NCI-H2107 treated with DMSO at 0.1 percent for 48 hours (cell line): Measurements from ENCODE around the gene ERCC2.
"Not testable (repeated sequence)": the region's sequence is repeated elsewhere in the genome, so short reads cannot be mapped to it uniquely, and the experiment has no call there.

Experiments
- DNase-seq: peaks from one replicate; lab custom pipeline; 2025; ENCODE audit not compliant: unreplicated experiment; lab: John Stamatoyannopoulos, UW

ERCC2 gene

DNA sequence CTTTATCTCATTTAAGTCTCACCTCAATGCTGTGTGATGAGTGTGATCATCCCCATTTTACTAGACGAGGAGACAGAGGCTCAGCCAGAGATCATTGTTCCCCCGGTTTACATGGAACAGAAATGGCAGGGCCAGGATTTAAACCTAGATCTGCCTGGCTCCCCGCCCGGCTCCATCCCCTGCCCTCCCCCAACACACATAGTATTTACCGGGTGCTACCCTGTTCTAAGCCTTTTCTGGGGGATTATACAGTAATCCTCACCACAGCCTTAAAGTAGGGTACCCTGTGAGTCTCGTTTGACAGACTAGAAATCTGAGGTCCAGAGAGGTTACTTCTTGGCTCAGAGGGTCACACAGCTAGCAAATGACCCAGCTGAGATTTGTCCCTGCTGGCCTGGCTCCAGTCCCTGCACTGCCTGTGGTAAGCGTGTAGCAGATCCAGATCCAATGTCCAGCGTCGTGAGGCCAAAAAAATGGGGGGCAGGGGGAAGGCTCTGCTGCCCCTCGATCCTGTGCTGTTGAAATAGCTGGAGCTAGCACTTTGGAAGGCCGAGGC is 33.6 kb downstream of the ERCC2 start:
- DNase-seq: no peak

DNA sequence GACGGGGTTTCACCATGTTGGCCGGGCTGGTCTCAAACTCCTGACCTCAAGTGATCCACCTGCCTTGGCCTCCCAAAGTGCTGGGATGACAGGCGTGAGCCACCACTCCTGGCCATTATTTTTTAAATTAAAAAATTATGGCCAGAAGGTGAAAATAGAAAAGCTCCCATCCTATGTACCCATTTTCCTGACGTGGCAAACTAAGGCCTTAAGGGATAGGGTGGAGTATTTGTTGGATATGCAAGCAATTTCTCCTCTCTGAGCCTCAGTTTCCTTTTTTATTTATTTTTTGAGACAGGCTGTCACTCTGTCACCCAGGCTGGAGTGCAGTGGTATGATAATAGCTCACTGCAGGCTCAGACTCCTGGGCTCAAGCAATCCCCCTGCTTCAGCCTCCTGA is 35.5 kb downstream of the ERCC2 start:
- not testable (repeated sequence) for DNase-seq

DNA sequence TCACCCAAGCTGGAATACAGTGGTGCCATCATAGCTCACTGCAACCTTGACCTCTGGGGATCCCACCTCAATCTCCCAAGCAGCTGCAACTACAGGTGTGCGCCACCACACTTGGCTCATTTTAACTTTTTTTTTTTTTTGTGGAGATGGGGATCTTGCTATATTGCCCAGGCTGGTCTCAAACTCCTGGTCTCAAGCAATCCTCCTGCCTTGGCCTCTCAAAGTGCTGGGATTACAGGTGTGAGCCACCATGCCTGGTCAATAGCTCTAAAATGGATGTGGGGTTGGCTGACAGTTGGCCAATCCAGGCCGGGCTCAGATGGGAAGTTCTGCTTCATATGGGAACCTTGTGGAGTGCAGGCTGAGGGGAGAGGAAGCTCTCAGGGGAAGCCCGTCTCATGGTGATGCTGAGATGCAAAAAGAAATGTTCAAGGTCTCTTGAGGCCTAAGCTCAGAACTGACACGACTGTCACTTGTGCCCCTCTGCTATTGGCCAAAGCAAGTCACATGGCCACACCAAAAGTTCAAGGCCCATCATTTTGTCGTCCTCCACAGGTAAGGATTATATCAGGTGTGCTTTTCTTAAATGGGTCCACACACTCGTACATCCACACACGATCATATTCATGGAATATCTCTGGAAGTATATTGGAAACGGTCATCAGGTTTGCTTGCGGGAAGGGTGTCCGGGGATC is 36.6 kb downstream of the ERCC2 start:
- DNase-seq: no peak

DNA sequence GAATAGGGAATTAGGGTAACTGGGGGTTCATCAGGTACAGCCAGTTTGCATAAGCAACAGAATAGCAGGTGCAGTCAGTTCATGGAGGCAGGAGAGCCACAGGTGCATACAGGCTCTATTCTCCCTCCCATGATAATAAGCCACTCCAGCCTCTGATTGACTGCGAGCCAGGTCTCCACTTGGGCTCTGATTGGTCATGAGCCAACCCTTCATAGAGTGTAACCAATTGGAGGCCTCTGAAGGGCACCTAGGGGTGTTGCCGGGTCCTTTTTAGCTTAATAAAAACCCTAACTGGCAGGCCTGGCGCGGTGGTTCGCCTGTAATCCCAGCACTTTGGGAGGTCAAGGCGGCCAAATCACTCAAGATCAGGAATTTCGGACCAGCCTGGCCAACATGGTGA is 39.0 kb downstream of the ERCC2 start:
- DNase-seq: peak; percentile 70

DNA sequence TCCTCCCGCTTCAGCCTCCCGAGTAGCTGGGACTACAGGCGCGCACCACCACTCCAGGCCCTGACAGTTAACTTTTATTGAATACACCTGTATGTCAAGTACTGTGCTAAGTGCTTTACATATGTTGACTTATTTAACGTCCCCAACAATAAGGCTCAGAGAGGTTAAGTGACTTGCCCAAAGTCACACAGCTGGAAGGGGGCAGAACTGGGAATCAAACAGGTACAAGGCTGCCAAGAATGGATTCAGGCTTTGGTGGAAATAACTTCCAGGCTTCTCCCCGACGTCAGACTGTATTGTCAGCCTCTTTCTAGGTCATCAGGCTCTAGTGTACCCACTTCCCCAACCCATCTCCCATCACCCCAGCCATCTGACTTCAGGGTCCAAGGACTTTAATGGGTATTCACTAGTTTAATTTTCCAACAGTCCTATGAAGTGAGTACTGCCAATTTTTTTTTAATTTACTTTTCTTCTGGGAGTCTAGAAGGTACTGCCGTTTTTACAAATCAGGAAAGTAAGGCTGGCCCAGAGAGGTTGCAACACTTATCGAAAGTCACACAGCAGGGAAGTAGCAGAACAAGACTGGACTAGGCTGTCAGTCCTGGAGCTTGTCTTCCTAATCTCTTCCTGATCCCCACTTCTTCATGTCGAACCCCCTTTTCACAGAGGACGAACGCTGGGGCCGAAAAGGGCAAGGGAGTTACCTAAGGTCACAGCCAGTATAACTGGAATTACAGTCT is 42.8 kb downstream of the ERCC2 start:
- no peak for DNase-seq

DNA sequence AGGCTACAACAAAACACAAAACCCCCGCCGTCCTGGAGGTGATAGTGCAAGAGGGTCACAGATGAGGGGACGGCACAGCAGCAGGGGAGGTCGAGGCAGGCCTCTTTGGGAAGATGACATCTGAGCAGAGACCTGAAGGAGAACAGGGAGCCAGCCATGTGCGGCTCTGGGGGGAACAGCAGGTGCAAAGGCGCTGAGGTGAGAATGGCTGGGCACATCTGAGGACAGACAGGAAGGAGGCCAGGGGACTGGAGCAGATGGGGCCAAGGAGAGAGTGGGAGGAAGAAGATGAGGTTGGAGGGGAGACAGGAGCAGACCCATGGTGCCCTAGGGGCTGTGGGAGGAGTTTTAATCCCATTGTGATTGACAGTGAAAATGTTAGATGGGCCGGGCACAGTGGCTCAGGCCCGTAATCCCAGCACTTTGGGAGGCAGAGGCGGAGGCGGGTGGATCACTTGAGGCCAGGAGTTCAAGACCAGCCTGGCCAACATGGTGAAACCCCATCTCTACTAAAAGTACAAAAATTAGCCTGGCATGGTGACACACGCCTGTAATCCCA is 45.9 kb downstream of the ERCC2 start:
- no peak for DNase-seq

DNA sequence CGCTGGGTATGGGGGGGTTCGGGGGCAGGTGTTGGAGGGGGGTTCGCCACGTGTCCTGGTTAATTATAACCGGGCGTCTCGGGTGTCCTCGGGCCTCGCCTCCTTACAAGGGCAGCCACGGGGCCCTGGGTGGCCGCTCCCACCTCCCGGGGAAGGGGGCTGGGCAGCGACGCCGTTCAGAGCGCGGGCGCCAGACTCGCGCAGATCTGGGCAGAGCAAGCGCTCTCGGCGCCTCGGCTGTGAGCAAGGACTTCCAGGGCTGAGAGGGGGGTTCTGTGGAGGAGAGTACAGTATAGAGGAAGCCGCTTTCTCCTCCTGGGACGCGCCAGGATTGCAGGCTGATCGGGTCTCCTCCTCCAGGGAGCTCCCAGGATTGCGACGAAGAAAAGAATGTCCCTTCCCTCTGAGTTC is 46.7 kb downstream of the ERCC2 start:
- no peak for DNase-seq

DNA sequence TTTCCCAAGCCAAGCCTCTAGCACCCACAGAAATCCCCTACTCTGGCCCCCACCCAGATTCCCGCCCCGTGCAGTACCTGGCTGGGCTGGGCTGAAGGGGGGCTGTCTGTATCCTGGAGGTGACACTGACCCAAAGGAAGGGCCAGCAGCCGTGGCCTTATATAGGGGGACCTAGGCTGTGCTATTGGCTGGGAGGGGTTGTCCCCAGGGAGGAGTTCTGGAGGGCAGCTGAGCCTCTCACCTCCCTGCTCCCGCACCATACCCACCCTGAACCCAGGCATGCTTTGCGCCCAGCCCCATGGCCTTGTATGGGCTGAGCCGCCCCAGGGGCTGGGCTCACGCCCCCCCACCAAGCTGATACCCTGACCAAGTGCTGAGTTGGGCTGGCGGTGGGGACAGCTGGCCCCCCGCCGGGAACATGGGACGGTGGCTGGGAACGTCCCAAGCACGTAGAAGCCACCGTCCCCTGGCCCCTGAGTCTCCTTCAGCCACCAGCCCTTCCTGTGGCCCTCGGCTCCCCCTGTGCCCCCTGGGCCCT is 47.6 kb downstream of the ERCC2 start, which contains the start of gene CKM:
Gene CKM (minus strand): TSS at position 132 of the 538 bp plus-strand sequence. CDS start 3,162 bp downstream, outside the sequence.
- no peak for DNase-seq

DNA sequence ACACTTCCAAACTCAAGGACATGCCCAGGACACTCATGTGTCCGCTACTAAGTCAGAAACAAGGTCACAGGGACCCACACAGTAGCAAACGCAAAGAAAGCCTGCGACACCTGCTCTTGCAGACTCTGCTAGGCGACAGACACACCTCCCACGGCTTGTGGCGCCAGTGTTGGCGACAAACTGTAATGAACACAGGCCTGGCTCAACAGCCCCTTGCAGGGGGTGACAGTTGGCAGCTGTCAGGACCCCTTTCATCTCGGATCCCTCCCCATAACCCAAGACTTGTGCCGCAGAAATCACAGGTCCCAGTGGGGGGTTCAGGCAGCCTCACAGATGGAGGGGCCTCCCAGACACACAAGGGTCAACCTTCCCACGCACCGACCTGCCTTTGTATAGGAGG is 48.1 kb downstream of the ERCC2 start:
- DNase-seq: peak; percentile 9

DNA sequence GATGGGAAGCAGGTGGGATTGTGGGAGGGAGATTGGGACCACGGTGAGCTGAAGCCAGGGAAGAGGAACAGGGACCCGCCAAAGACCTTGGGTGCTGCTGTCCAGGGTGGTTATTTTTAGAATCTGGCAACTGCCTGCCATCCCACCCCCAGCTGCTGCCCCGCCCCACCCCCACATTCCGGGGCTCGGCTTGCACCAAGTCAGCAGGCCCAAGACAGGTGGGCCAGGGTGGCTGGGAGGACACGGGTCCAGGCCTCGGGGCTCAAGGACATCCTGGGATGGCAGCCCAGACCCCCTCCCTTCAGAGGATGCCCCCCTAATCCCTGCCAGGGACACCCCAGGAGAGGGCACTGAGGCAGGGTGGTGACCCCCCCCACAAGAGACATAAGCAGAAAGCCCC is 48.5 kb downstream of the ERCC2 start:
- DNase-seq: no peak

DNA sequence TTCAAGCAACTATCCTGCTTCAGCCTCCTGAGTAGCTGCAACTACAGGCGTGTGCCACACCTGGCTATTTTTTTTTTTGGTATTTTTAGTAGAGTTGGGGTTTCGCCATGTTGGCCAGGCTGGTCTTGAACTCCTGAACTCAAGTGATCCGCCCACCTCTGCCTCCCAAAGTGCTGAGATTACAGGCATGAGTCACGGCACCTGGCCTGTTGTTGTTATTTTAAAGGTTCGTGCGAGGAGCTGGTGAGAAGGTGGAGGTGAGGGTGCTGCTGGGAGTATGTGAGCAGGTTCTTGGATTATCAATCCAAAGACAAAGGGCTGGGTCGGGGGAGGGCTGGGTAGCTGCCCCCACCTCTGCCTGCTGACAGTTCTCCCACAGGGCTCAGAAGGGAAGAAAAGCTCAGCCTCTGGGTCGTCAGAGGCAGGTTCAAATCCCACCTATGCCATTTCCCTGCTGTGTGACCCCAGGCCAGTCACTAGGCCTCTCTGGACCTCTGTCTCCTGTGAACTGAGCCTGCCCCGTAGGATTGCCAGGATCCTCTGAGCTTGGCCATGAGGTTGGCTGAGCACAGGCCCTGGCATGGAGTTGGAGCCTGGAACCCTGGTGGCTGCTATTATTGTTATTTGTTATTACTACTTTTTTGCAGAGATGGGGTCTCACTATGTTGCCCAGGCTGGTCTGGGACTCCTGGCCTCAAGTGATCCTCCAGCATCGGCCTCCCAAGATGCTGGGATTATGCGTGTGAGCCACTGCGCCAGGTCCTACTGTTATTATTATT is 49.2 kb downstream of the ERCC2 start:
- no peak for DNase-seq

DNA sequence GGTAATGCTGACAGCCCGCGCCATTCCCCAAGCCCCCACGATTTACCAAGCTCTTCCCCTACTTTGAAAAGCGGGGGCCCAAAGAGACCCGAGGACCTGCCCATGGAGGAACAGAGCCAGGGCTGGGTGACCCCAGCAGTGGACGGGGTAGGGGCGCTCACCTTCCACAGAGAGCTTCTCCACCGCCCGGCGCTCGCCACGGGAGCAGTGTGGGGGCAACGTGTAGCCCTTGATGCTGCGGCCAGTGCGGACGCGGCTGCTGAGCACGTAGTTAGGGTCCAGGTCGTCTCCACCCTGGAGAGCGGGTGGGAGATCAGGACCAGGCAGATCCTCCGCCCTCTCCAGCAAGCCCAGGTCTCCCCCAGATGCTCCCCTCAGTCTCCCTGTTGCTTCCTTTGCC is 55.1 kb downstream of the ERCC2 start:
- no peak for DNase-seq

DNA sequence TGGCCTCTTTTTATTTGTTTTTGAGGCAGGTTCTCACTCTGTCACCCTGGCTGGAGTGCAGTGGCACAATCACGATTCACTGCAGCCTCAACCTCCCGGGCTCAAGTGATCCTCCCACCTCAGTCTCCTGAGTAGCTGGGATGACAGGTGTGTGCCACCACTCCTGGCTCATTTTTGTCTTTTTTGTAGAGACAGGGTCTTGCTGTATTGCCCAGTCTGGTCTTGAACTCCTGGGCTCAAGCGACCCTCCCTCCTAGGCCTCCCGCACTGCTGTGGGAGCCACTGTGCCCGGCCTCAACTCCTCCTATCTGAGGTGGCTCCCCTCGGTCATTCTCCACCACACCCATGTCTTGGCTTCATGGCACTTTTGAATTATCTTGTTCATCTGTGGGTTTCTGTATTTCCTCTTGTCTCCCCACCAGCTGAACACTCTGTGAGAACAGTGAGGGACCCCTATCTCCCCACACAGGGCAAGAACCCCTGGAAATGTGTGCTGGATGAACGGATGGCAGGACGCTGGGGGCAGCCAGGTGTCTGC is 55.6 kb downstream of the ERCC2 start:
- DNase-seq: no peak

DNA sequence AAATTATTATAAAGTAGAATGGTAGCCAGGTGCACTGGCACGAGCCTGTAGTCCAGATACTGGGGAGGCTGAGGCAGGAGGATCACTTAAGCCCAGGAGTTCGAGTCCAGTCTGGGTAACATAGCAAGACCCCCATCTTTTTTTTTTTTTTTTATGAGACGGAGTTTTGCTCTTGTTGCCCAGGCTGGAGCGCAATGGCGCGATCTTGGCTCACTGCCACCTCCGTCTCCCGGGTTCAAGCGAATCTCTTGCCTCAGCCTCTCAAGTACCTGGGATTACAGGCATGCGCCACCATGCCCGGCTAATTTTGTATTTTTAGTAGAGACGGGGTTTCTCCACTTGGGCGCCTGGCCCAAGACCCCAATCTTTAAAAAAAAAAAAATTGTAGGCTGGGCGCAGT is 58.1 kb downstream of the ERCC2 start:
- DNase-seq: not testable (repeated sequence)

DNA sequence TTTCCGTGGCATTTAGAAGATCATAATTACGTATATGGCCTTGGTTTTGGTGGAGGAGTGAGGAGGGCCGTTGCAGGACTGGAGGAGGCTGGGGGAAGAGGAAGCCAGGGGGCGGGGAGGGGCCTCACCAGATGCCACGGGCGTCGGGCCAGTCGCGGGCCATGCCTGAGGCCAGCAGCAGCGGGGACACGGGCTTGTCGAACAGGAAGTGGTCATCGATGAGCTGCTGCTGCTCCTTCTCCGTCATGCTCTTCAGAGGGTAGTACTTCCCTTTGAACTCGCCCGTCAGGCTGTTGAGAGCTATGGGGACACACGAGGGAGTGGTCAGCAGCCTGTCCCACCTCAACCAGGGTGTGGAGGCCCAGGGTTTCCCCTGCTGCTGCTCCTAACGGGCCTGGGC is 58.8 kb downstream of the ERCC2 start:
- no peak for DNase-seq

DNA sequence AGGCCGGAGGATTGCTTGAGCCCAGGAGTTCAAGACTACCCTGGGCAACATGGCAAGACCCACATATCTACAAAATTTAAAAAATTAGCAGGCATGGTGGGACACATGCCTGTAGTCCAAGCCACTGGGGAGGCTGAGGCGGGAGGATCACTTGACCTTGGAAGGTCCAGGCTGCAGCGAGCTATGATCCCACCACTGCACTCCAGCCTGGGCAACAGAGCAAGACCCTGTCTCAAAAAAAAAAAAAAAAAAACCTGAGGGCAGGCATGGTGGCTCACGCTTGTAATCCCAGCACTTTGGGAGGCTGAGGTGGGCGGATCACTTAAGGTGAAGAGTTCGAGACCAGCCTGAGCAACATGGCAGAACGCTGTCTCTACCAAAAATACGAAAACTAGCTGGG is 61.1 kb downstream of the ERCC2 start:
- not testable (repeated sequence) for DNase-seq

DNA sequence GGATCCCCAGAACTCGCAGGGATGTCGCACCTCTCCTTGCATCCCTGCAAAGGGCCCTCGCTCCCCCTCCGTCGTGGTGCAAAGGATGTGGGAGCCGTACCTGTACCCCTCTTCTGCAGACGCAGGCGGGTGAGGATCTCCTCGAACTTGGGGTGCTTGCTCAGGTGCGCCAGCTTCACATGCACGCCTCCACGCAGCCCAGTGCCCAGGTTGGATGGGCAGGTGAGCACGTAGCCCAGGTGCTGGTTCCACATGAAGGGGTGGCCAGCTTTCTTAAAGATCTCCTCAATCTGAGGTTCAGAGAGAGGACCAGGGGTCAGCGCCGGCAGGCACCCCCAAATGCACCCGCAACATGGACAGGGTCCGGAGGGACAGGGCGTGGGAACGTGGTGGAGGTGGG is 63.0 kb downstream of the ERCC2 start:
- no peak for DNase-seq

DNA sequence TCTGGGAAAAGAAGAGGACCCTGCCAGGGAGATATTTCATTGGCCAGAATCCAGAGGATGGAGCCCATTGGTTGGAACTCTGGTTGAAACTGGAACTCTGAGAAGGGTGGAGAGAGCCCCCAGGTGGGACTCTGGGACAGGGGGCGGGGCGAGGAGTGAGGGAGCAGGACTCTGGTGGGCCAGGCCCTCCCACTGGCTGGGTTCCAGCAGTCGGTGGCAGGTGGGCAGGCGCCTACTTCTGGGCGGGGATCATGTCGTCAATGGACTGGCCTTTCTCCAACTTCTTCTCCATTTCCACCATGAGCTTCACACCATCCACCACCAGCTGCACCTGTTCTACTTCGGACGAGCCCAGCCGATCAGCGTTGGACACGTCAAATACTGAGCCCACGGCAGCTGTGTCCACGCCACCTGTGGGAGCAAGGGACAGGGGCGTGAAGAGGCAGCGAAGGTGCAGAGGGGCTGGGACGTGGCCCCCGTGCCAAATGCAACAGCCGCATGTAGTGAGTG is 63.8 kb downstream of the ERCC2 start:
- peak; percentile 48 for DNase-seq

DNA sequence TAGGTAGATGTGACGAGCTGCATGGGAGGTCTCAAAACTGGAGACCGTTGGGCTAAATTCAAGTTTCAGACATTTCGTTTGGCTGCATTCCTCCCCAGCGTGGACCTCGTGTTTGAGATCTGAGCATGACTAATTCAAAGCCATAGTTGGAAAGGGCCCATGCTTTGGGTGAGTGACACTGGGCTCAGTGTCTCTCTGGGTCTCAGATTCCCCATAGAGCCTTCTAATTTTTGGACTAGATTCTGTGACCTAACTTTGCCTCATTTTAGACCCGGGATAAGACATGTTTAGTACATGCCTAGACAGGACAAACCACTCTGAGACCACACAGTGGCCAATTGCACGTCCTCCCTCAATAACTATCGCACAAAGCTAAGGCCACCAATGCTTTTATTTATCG is 64.3 kb downstream of the ERCC2 start:
- no peak for DNase-seq

DNA sequence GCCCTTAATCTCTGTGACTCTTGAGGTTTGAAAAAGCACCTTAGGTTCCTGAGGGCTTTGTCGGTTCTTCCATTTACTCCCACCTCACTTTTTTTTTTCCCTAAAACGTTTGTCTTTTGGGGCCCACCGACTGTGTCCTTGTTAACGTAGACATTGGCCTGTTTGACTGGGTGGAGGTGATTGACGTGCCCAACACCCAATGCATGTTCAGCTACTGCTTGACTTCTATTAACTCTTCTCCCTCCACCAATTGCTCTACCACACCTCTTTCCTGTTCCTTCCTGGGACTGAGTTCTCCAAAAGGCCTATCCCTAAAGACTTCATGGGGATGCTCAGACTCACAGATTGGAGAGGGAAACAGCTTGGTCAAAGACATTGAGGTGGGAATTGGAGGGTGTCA is 65.0 kb downstream of the ERCC2 start:
- no peak for DNase-seq
